ENCODE measurements around the gene SLC9A9. TPM values are rescaled to one million over a fixed set of nuclear protein-coding genes. Genes with fewer than 3 reads are reported as not detected.
A peak's percentile ranks its signal among the peaks of the same experiment; 100 is the strongest.

SLC9A9 gene
- total RNA-seq, 1 donor from 2014 or later: 0.22 TPM

- no peak overlapping the region for H3K27ac Mint-ChIP-seq
- Histone ChIP-seq H3K79me2 (ENCODE audit: low read depth) (no peaks in the 10 kb centered on the region), H3K9ac (no peak overlapping the region), H3K27ac (no peak overlapping the region), H3K4me2 (no peak overlapping the region), H3K36me3 (no peaks in the 10 kb centered on the region), H3K4me1 (peaks cover 10% of the 10 kb centered on the region), H3F3A (ENCODE audit: low read depth) (no peaks in the 10 kb centered on the region), H3K9me3 (ENCODE audit: low read depth) (no peaks in the 10 kb centered on the region), H2AFZ (replicated peaks) (peak overlapping the region; percentile 48), H3K27me3 (no peaks in the 10 kb centered on the region), H4K20me1 (ENCODE audit: low read depth) (no peaks in the 10 kb centered on the region), H3K4me3 (no peak overlapping the region)
- no peaks in the 10 kb centered on the region for H3K36me3 Mint-ChIP-seq
- peaks cover 9% of the 10 kb centered on the region for H3K9me3 Mint-ChIP-seq
- peaks cover 2% of the 10 kb centered on the region for H3K27me3 Mint-ChIP-seq (ENCODE audit: insufficient read depth, low read depth)
- peaks cover 42% of the 10 kb centered on the region for H3K4me1 Mint-ChIP-seq
- TF ChIP-seq EZH2phosphoT487 (IDR thresholded peaks at IDR 0.05) (no peak), CTCF (IDR thresholded peaks at IDR 0.05) (no peak), EZH2 (IDR thresholded peaks at IDR 0.05) (no peak)
- H3K4me3 Mint-ChIP-seq: no peak overlapping the region
- DNase-seq (ENCODE audit: low spot score): no peak
These were observed 514.9 kb downstream of the SLC9A9 start for GRCh38 chr3:143333367-143333766.

GRCh38 chr3:143332026-143332425, 516.2 kb downstream of the SLC9A9 start:
- no peaks in the 10 kb centered on the region for H3K27me3 ChIP-seq
- no peaks in the 10 kb centered on the region for H4K20me1 ChIP-seq (ENCODE audit: low read depth)
- no peaks in the 10 kb centered on the region for H3F3A ChIP-seq (ENCODE audit: low read depth)
- TF ChIP-seq EZH2phosphoT487 (IDR thresholded peaks at IDR 0.05) (no peak), CTCF (IDR thresholded peaks at IDR 0.05) (no peak), EZH2 (IDR thresholded peaks at IDR 0.05) (no peak)
- Mint-ChIP-seq H3K9me3 (peaks cover 9% of the 10 kb centered on the region), H3K36me3 (no peaks in the 10 kb centered on the region), H3K4me3 (no peak overlapping the region), H3K4me1 (peaks cover 33% of the 10 kb centered on the region), H3K27ac (no peak overlapping the region), H3K27me3 (ENCODE audit: insufficient read depth, low read depth) (no peaks in the 10 kb centered on the region)
- no peaks in the 10 kb centered on the region for H3K79me2 ChIP-seq (ENCODE audit: low read depth)
- H3K4me3 ChIP-seq: no peak overlapping the region
- H3K9ac ChIP-seq: no peak overlapping the region
- H2AFZ ChIP-seq (replicated peaks): no peak overlapping the region
- H3K4me2 ChIP-seq: no peak overlapping the region
- no peaks in the 10 kb centered on the region for H3K9me3 ChIP-seq (ENCODE audit: low read depth)
- H3K27ac ChIP-seq: no peak overlapping the region
- H3K36me3 ChIP-seq: no peaks in the 10 kb centered on the region
- H3K4me1 ChIP-seq: peaks cover 10% of the 10 kb centered on the region
- DNase-seq (ENCODE audit: low spot score): no peak

- H3K9ac ChIP-seq: no peak overlapping the region
- H3K27me3 ChIP-seq: no peaks in the 10 kb centered on the region
- H3K79me2 ChIP-seq (ENCODE audit: low read depth): no peaks in the 10 kb centered on the region
- peaks cover 10% of the 10 kb centered on the region for H3K4me1 ChIP-seq
- no peaks in the 10 kb centered on the region for H3F3A ChIP-seq (ENCODE audit: low read depth)
- no peak for TF ChIP-seq EZH2phosphoT487 (IDR thresholded peaks at IDR 0.05)
- no peak for TF ChIP-seq EZH2 (IDR thresholded peaks at IDR 0.05)
- TF ChIP-seq CTCF (IDR thresholded peaks at IDR 0.05): no peak
- H3K4me3 ChIP-seq: no peak overlapping the region
- H3K36me3 ChIP-seq: no peaks in the 10 kb centered on the region
- H3K9me3 ChIP-seq (ENCODE audit: low read depth): no peaks in the 10 kb centered on the region
- peaks cover 33% of the 10 kb centered on the region for H3K4me1 Mint-ChIP-seq
- H3K27me3 Mint-ChIP-seq (ENCODE audit: insufficient read depth, low read depth): peaks cover 2% of the 10 kb centered on the region
- peaks cover 9% of the 10 kb centered on the region for H3K9me3 Mint-ChIP-seq
- no peak overlapping the region for H2AFZ ChIP-seq (replicated peaks)
- H4K20me1 ChIP-seq (ENCODE audit: low read depth): no peaks in the 10 kb centered on the region
- DNase-seq (ENCODE audit: low spot score): no peak
- no peak overlapping the region for H3K4me3 Mint-ChIP-seq
- no peak overlapping the region for H3K27ac ChIP-seq
- H3K27ac Mint-ChIP-seq: no peak overlapping the region
- H3K4me2 ChIP-seq: no peak overlapping the region
- no peaks in the 10 kb centered on the region for H3K36me3 Mint-ChIP-seq
These were observed 516.9 kb downstream of the SLC9A9 start for GRCh38 chr3:143331350-143331749.

Measured in neural progenitor cell (in vitro differentiated cells).